ENCODE results near the gene FUBP1. TPM values are rescaled to one million over a fixed set of nuclear protein-coding genes. Genes with fewer than 3 reads are reported as not detected.

FUBP1 gene
- total RNA-seq, 1 experiment from 2014 or later: 169 TPM

DNA sequence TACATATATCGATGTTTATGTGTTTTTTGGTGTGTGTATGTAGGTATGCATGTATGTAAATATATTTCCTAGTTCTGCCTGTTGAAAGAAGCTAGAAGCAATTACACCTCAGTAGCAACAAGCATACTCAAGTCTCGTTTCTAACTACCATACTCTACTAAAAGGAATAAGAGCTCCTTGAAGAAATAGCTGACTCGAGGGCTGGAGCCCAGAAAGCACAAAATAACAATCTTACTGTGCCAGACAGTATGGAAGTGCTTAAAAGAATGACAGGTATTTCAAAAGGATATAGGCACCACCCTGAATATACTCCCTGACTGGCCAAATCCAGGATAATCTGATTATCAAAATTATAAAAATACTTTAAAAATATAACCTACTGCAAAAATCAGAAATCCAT, 23.2 kb downstream of the FUBP1 start:
- H3K27me3 Mint-ChIP-seq (ENCODE audit: insufficient read depth, unreplicated experiment): no peaks in the 10 kb centered on the region
- no peaks in the 10 kb centered on the region for H3K4me1 Mint-ChIP-seq (ENCODE audit: insufficient read depth, unreplicated experiment)
- POLR2A ChIA-PET: interaction anchor here (1.0 to 6.3 kb wide), 2 partner anchors 21 to 49 kb away, joined by 3 to 37 read pairs; partner anchors contain the start of genes DNAJB4 and FUBP1
- no peak for DNase-seq (ENCODE audit: unreplicated experiment)
- no peak overlapping the region for H3K4me3 Mint-ChIP-seq (ENCODE audit: unreplicated experiment)
- peaks cover 98% of the 10 kb centered on the region for H3K36me3 Mint-ChIP-seq (ENCODE audit: insufficient read depth, unreplicated experiment)
- TF ChIP-seq, protein P1, sequence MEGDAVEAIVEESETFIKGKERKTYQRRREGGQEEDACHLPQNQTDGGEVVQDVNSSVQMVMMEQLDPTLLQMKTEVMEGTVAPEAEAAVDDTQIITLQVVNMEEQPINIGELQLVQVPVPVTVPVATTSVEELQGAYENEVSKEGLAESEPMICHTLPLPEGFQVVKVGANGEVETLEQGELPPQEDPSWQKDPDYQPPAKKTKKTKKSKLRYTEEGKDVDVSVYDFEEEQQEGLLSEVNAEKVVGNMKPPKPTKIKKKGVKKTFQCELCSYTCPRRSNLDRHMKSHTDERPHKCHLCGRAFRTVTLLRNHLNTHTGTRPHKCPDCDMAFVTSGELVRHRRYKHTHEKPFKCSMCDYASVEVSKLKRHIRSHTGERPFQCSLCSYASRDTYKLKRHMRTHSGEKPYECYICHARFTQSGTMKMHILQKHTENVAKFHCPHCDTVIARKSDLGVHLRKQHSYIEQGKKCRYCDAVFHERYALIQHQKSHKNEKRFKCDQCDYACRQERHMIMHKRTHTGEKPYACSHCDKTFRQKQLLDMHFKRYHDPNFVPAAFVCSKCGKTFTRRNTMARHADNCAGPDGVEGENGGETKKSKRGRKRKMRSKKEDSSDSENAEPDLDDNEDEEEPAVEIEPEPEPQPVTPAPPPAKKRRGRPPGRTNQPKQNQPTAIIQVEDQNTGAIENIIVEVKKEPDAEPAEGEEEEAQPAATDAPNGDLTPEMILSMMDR (IDR thresholded peaks at IDR 0.05; ENCODE audit: unreplicated experiment): no peak
- intact Hi-C loops (cut with micrococcal nuclease): no loop called here
- no peaks in the 10 kb centered on the region for H3K9me3 Mint-ChIP-seq (ENCODE audit: unreplicated experiment)
- CTCF ChIA-PET: interaction anchor here (0.6 kb wide), 1 partner anchor 23 kb away, joined by 3 read pairs; the partner anchor contains the start of gene FUBP1
- BruUV-seq (replicated peaks): no TSS peak
- H3K27ac Mint-ChIP-seq (ENCODE audit: low read depth, unreplicated experiment): no peak overlapping the region

GRCh38 chr1:77954521-77954920, 24.4 kb downstream of the FUBP1 start:
- peaks cover 89% of the 10 kb centered on the region for H3K36me3 Mint-ChIP-seq (ENCODE audit: insufficient read depth, unreplicated experiment)
- BruUV-seq (replicated peaks): no TSS peak
- no peak overlapping the region for H3K4me3 Mint-ChIP-seq (ENCODE audit: unreplicated experiment)
- POLR2A ChIA-PET: interaction anchor here (1.1 to 6.3 kb wide), 2 partner anchors 9 to 23 kb away, joined by 4 to 37 read pairs; partner anchors contain the start of gene FUBP1
- no peaks in the 10 kb centered on the region for H3K9me3 Mint-ChIP-seq (ENCODE audit: unreplicated experiment)
- intact Hi-C loops (cut with micrococcal nuclease): no loop called here
- CTCF ChIA-PET: no interaction called here
- no peaks in the 10 kb centered on the region for H3K4me1 Mint-ChIP-seq (ENCODE audit: insufficient read depth, unreplicated experiment)
- no peak overlapping the region for H3K27ac Mint-ChIP-seq (ENCODE audit: low read depth, unreplicated experiment)
- no peaks in the 10 kb centered on the region for H3K27me3 Mint-ChIP-seq (ENCODE audit: insufficient read depth, unreplicated experiment)
- TF ChIP-seq, protein P1 (IDR thresholded peaks at IDR 0.05; ENCODE audit: unreplicated experiment): no peak
- DNase-seq (ENCODE audit: unreplicated experiment): no peak

DNA sequence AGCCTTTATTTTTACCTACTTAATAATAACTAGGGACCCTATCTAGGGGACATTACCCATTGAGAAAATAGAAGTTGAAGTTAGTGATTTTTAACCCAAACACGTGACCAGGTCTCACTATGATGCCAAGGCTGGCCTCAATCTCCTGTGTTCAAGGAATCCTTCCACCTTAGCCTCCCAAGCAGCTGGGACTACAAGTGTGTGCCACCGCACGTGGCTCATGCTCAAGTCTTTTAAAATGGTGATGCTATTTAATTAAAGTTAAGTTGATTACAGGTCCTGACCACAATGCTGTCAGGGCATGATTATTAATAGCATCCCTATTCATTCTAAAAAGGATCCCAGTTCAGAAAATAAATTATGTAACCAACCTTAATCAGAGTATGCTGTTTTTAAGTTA, 25.0 kb downstream of the FUBP1 start:
- TF ChIP-seq, protein P1 (IDR thresholded peaks at IDR 0.05; ENCODE audit: unreplicated experiment): no peak
- Mint-ChIP-seq H3K36me3 (ENCODE audit: insufficient read depth, unreplicated experiment) (peaks cover 89% of the 10 kb centered on the region), H3K4me1 (ENCODE audit: insufficient read depth, unreplicated experiment) (no peaks in the 10 kb centered on the region), H3K9me3 (ENCODE audit: unreplicated experiment) (no peaks in the 10 kb centered on the region), H3K27ac (ENCODE audit: low read depth, unreplicated experiment) (no peak overlapping the region), H3K27me3 (ENCODE audit: insufficient read depth, unreplicated experiment) (no peaks in the 10 kb centered on the region), H3K4me3 (ENCODE audit: unreplicated experiment) (no peak overlapping the region)
- BruUV-seq (replicated peaks): no TSS peak
- intact Hi-C loops (cut with micrococcal nuclease): no loop called here
- POLR2A ChIA-PET: interaction anchor here (1.1 to 6.3 kb wide), 2 partner anchors 9 to 23 kb away, joined by 4 to 37 read pairs; partner anchors contain the start of gene FUBP1
- DNase-seq (ENCODE audit: unreplicated experiment): no peak
- CTCF ChIA-PET: interaction anchor here (1.2 kb wide), 1 partner anchor 14 kb away, joined by 3 read pairs; no protein-coding TSS in a partner anchor

DNA sequence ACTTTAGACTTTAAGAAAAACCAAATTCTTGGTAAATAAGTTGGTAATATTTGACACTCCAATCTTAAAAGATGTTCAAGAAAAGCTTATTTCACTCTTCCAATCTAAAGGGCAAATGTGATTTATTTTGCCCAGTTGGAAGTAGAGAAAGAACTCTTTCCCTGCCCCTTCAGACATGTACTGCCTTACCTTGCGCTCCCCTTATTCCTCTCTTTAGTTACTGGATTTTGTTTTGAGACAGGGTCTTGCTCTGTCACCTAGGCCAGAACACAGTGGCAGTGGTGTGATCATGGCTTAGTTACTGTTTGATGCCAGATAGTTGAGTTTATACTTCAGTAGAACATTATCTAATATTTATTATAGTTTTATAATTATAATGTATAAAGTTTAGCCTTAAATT, 27.5 kb downstream of the FUBP1 start:
- Mint-ChIP-seq H3K27ac (ENCODE audit: low read depth, unreplicated experiment) (no peak overlapping the region), H3K4me1 (ENCODE audit: insufficient read depth, unreplicated experiment) (no peaks in the 10 kb centered on the region), H3K4me3 (ENCODE audit: unreplicated experiment) (no peak overlapping the region), H3K36me3 (ENCODE audit: insufficient read depth, unreplicated experiment) (peaks cover 87% of the 10 kb centered on the region), H3K9me3 (ENCODE audit: unreplicated experiment) (no peaks in the 10 kb centered on the region), H3K27me3 (ENCODE audit: insufficient read depth, unreplicated experiment) (no peaks in the 10 kb centered on the region)
- ChIA-PET CTCF (interaction anchor here (1.0 kb wide), 1 partner anchor 27 kb away, joined by 4 read pairs; the partner anchor contains the start of gene FUBP1), POLR2A (interaction anchor here (0.7 to 0.9 kb wide), 2 partner anchors 9 to 15 kb away, joined by 4 to 5 read pairs; no protein-coding TSS in a partner anchor)
- intact Hi-C loops (cut with micrococcal nuclease): no loop called here
- TF ChIP-seq, protein P1 (IDR thresholded peaks at IDR 0.05; ENCODE audit: unreplicated experiment): no peak
- BruUV-seq (replicated peaks): no TSS peak
- DNase-seq (ENCODE audit: unreplicated experiment): no peak
